A549 (cell line): ENCODE results near the gene PAXX. TPM values are rescaled to one million over a fixed set of nuclear protein-coding genes. Genes with fewer than 3 reads are reported as not detected.

Experiments
- ATAC-seq, 2 experiments: fragments of 200-7000 bp in 1 of 2; fragments of >200 bp in 1 of 2; cut with Nextera tagmentation in 1 of 2; cut with Tn5 transposase in 1 of 2; 3 replicates each; pipeline versions ENCODE4 v1.8.0 to v1.9.1; 2018 to 2020; ENCODE audit warnings: mild to moderate bottlenecking in 1 of 2, moderate library complexity in 1 of 2
- CTCF ChIA-PET: fragments of 300-600 bp; sonication (Branson Sonifier 250); formaldehyde crosslinking; extraction: SDS; loops from one replicate; lab custom pipeline; 2021; ENCODE audit warnings: antibody characterized with exemption, inconsistent platforms; lab: Yijun Ruan, JAX
- POLR2A ChIA-PET: fragments of 350-600 bp; formaldehyde crosslinking; extraction: SDS; loops from one replicate; lab custom pipeline; 2021; ENCODE audit warnings: antibody characterized with exemption, inconsistent platforms; lab: Yijun Ruan, JAX
- DNase-seq, 2 experiments: peaks; one replicate each; pipeline versions ENCODE4 v3.0.0 to v3.0.0-alpha.2; 2011 to 2016; ENCODE audit warnings: low read depth in 1 of 2, low spot score in 1 of 2
- FAIRE-seq: peaks from 2 replicates; lab custom pipeline; 2011; peaks lifted over from hg19 to GRCh38; lab: Jason Lieb, UNC
- H3K27ac ChIP-seq, 2 experiments: fragments of >200 bp; sonication (Bioruptor Twin); formaldehyde crosslinking; 3 replicates each; pipeline ENCODE4 v1.5.1; 2016 to 2017
- H3K4me1 ChIP-seq: fragments of >200 bp; sonication (Bioruptor Twin); formaldehyde crosslinking; 3 replicates; pipeline ENCODE4 v1.6.1; 2016
- H3K4me2 ChIP-seq: fragments of >200 bp; sonication (Bioruptor Twin); formaldehyde crosslinking; 3 replicates; pipeline ENCODE4 v1.6.1; 2016
- H3K4me3 ChIP-seq: fragments of >200 bp; sonication (Bioruptor Twin); formaldehyde crosslinking; 3 replicates; pipeline ENCODE4 v1.5.1; 2016
- H3K9me3 ChIP-seq: fragments of >200 bp; sonication (Bioruptor Twin); formaldehyde crosslinking; 3 replicates; pipeline ENCODE4 v1.6.1; 2016
- BHLHE40 ChIP-seq: IDR thresholded peaks from 2 replicates; pipeline ENCODE4 v1.6.1; 2012; ENCODE audit warnings: low read depth, low read length, inconsistent platforms
- ELK1 ChIP-seq: fragments of 150-350 bp; IDR thresholded peaks from 2 replicates; pipeline ENCODE4 v1.6.1; 2014; ENCODE audit warnings: low read depth, mild to moderate bottlenecking, low read length
- FOSB ChIP-seq: fragments of 250-450 bp; sonication (Bioruptor Pico); IDR thresholded peaks from 2 replicates; pipeline ENCODE4 v1.5.0; 2020; ENCODE audit warnings: mild to moderate bottlenecking, moderate library complexity
- MAZ ChIP-seq: fragments of 150-350 bp; IDR thresholded peaks from 2 replicates; pipeline ENCODE4 v1.6.1; 2014; ENCODE audit warnings: antibody characterized with exemption, low read depth, low read length, borderline replicate concordance
- RARB ChIP-seq: fragments of 250-450 bp; sonication (Bioruptor Pico); IDR thresholded peaks from 2 replicates; pipeline ENCODE4 v1.8.0; 2021; ENCODE audit warnings: mild to moderate bottlenecking, moderate library complexity
- WGBS: methylation state at CpG from one replicate; pipeline ENCODE4 v1.1.6; 2017; ENCODE audit errors: missing lambda C conversion rate; 5-methylcytosine and 5-hydroxymethylcytosine counted together
- polyA plus RNA-seq, 4 experiments: library from polyadenylated mRNA; depleted of rRNA in 3 of 4; stranded (reverse); fragments of >200 nt; fragmentation: RNase III in 1 of 4; extraction: RNeasy Plus Mini Kit Qiagen cat#74134 plus additional on column Dnase treatment in 1 of 4; gene quantifications; 2 replicates in 3 of 4; 3 replicates in 1 of 4; pipeline ENCODE4 v1.2.3, GENCODE V29; 2011 to 2017
- TF ChIP-seq, protein P1 (sequence below): fragments of 250-450 bp; sonication (Bioruptor Pico); IDR thresholded peaks from 2 replicates; pipeline ENCODE4 v1.5.0; 2021; ENCODE audit warnings: mild to moderate bottlenecking, moderate library complexity, borderline replicate concordance
- TF ChIP-seq, protein P2 (sequence below): fragments of 200-600 bp; sonication (generic); IDR thresholded peaks from 2 replicates; pipeline ENCODE4 v1.6.1; 2016; ENCODE audit warnings: antibody characterized with exemption, mild to moderate bottlenecking, moderate library complexity

PAXX gene
- polyA plus RNA-seq, 2 of the 4 experiments (the other 2 are of a cell fraction): 15.6 to 53.2 TPM

- FAIRE-seq: no peak
- H3K9me3 ChIP-seq: no peaks in the 10 kb centered on the region
- WGBS: 87% methylated on average over 23 of the region's 36 CpGs
- no peak for ATAC-seq
- POLR2A ChIA-PET: no interaction called here
- no peak for TF ChIP-seq FOSB
- TF ChIP-seq, protein P1, sequence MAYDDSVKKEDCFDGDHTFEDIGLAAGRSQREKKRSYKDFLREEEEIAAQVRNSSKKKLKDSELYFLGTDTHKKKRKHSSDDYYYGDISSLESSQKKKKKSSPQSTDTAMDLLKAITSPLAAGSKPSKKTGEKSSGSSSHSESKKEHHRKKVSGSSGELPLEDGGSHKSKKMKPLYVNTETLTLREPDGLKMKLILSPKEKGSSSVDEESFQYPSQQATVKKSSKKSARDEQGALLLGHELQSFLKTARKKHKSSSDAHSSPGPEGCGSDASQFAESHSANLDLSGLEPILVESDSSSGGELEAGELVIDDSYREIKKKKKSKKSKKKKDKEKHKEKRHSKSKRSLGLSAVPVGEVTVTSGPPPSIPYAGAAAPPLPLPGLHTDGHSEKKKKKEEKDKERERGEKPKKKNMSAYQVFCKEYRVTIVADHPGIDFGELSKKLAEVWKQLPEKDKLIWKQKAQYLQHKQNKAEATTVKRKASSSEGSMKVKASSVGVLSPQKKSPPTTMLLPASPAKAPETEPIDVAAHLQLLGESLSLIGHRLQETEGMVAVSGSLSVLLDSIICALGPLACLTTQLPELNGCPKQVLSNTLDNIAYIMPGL (CRISPR knock-in tag): no peak
- TF ChIP-seq RARB: no peak
- no peak for TF ChIP-seq ELK1
- TF ChIP-seq, protein P2, sequence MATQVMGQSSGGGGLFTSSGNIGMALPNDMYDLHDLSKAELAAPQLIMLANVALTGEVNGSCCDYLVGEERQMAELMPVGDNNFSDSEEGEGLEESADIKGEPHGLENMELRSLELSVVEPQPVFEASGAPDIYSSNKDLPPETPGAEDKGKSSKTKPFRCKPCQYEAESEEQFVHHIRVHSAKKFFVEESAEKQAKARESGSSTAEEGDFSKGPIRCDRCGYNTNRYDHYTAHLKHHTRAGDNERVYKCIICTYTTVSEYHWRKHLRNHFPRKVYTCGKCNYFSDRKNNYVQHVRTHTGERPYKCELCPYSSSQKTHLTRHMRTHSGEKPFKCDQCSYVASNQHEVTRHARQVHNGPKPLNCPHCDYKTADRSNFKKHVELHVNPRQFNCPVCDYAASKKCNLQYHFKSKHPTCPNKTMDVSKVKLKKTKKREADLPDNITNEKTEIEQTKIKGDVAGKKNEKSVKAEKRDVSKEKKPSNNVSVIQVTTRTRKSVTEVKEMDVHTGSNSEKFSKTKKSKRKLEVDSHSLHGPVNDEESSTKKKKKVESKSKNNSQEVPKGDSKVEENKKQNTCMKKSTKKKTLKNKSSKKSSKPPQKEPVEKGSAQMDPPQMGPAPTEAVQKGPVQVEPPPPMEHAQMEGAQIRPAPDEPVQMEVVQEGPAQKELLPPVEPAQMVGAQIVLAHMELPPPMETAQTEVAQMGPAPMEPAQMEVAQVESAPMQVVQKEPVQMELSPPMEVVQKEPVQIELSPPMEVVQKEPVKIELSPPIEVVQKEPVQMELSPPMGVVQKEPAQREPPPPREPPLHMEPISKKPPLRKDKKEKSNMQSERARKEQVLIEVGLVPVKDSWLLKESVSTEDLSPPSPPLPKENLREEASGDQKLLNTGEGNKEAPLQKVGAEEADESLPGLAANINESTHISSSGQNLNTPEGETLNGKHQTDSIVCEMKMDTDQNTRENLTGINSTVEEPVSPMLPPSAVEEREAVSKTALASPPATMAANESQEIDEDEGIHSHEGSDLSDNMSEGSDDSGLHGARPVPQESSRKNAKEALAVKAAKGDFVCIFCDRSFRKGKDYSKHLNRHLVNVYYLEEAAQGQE: no peak
- TF ChIP-seq BHLHE40: no peak
- no peak for TF ChIP-seq MAZ
- TF ChIP-seq, all 56 proteins: peak for 0
- DNase-seq: no peak
- Histone ChIP-seq H3K4me3 (no peak overlapping the region), H3K27ac (no peak overlapping the region), H3K4me2 (no peak overlapping the region), H3K4me1 (peaks cover 15% of the 10 kb centered on the region)
- CTCF ChIA-PET: interaction anchor here (0.6 to 12.7 kb wide), 5 partner anchors 8 to 38 kb away, joined by 3 to 207 read pairs (median 28); partner anchors contain the start of genes ABCA2, FUT7 and SAPCD2
These were observed 50.8 kb downstream of the PAXX start for GRCh38 chr9:137042751-137043727.

Other genes starting within 250 kb of the PAXX start
Only the 30 nearest of the 39 such genes appear.
- gene TMEM141, start 201.1 kb upstream of the PAXX start, polyA plus RNA-seq (2011; rRNA removed): 64.5 and 78.0 TPM in 2 replicates
- gene TMEM141, start 201.1 kb upstream of the PAXX start, polyA plus RNA-seq (2017; fragmentation: RNase III; extraction: RNeasy Plus Mini Kit Qiagen cat#74134 plus additional on column Dnase treatment): 69.9 to 71.0 TPM (median 70.7 TPM) in 3 replicates
- gene CCDC183, start 196.1 kb upstream of the PAXX start, polyA plus RNA-seq (2011; rRNA removed): 1.4 and 1.6 TPM in 2 replicates
- 0.58 to 1.1 TPM (median 0.90 TPM) in 3 replicates for gene CCDC183, start 196.1 kb upstream of the PAXX start, polyA plus RNA-seq (2017; fragmentation: RNase III; extraction: RNeasy Plus Mini Kit Qiagen cat#74134 plus additional on column Dnase treatment)
- gene RABL6, start 184.5 kb upstream of the PAXX start, polyA plus RNA-seq (2011; rRNA removed): 46.8 and 53.5 TPM in 2 replicates
- 70.3 to 72.2 TPM (median 71.4 TPM) in 3 replicates for gene RABL6, start 184.5 kb upstream of the PAXX start, polyA plus RNA-seq (2017; fragmentation: RNase III; extraction: RNeasy Plus Mini Kit Qiagen cat#74134 plus additional on column Dnase treatment)
- gene AJM1, start 149.9 kb upstream of the PAXX start, polyA plus RNA-seq (2011; rRNA removed): 0.75 and 0.76 TPM in 2 replicates
- gene AJM1, start 149.9 kb upstream of the PAXX start, polyA plus RNA-seq (2017; fragmentation: RNase III; extraction: RNeasy Plus Mini Kit Qiagen cat#74134 plus additional on column Dnase treatment): 3.0 to 3.6 TPM (median 3.2 TPM) in 3 replicates
- gene PHPT1, start 143.0 kb upstream of the PAXX start, polyA plus RNA-seq (2011; rRNA removed): 104 and 123 TPM in 2 replicates
- gene PHPT1, start 143.0 kb upstream of the PAXX start, polyA plus RNA-seq (2017; fragmentation: RNase III; extraction: RNeasy Plus Mini Kit Qiagen cat#74134 plus additional on column Dnase treatment): 234 to 261 TPM (median 239 TPM) in 3 replicates
- 1.3 and 1.5 TPM in 2 replicates for gene MAMDC4, start 140.1 kb upstream of the PAXX start, polyA plus RNA-seq (2011; rRNA removed)
- 7.3 to 9.1 TPM (median 7.6 TPM) in 3 replicates for gene MAMDC4, start 140.1 kb upstream of the PAXX start, polyA plus RNA-seq (2017; fragmentation: RNase III; extraction: RNeasy Plus Mini Kit Qiagen cat#74134 plus additional on column Dnase treatment)
- 284 and 464 TPM in 2 replicates for gene EDF1, start 126.1 kb upstream of the PAXX start, polyA plus RNA-seq (2011; rRNA removed)
- 472 to 560 TPM (median 477 TPM) in 3 replicates for gene EDF1, start 126.1 kb upstream of the PAXX start, polyA plus RNA-seq (2017; fragmentation: RNase III; extraction: RNeasy Plus Mini Kit Qiagen cat#74134 plus additional on column Dnase treatment)
- 23.8 and 24.5 TPM in 2 replicates for gene TRAF2, start 105.9 kb upstream of the PAXX start, polyA plus RNA-seq (2011; rRNA removed)
- gene TRAF2, start 105.9 kb upstream of the PAXX start, polyA plus RNA-seq (2017; fragmentation: RNase III; extraction: RNeasy Plus Mini Kit Qiagen cat#74134 plus additional on column Dnase treatment): 36.4 to 49.4 TPM (median 39.5 TPM) in 3 replicates
- 37.3 and 37.5 TPM in 2 replicates for gene FBXW5, start 47.7 kb upstream of the PAXX start, polyA plus RNA-seq (2011; rRNA removed)
- gene FBXW5, start 47.7 kb upstream of the PAXX start, polyA plus RNA-seq (2017; fragmentation: RNase III; extraction: RNeasy Plus Mini Kit Qiagen cat#74134 plus additional on column Dnase treatment): 59.3 to 61.4 TPM (median 59.5 TPM) in 3 replicates
- gene C8G, start 47.2 kb upstream of the PAXX start, polyA plus RNA-seq (2011; rRNA removed): 0.41 and 0.45 TPM in 2 replicates
- gene C8G, start 47.2 kb upstream of the PAXX start, polyA plus RNA-seq (2017; fragmentation: RNase III; extraction: RNeasy Plus Mini Kit Qiagen cat#74134 plus additional on column Dnase treatment): 1.1 to 1.3 TPM (median 1.1 TPM) in 3 replicates
- 0.74 and 1.8 TPM in 2 replicates for gene LCN12, start 40.1 kb upstream of the PAXX start, polyA plus RNA-seq (2011; rRNA removed)
- gene LCN12, start 40.1 kb upstream of the PAXX start, polyA plus RNA-seq (2017; fragmentation: RNase III; extraction: RNeasy Plus Mini Kit Qiagen cat#74134 plus additional on column Dnase treatment): 2.8 to 3.6 TPM (median 3.0 TPM) in 3 replicates
- gene PTGDS, start 14.9 kb upstream of the PAXX start, polyA plus RNA-seq (2011; rRNA removed): 0.31 and 0.33 TPM in 2 replicates
- 0.18 to 0.34 TPM (median 0.26 TPM) in 3 replicates for gene PTGDS, start 14.9 kb upstream of the PAXX start, polyA plus RNA-seq (2017; fragmentation: RNase III; extraction: RNeasy Plus Mini Kit Qiagen cat#74134 plus additional on column Dnase treatment)
- gene LCNL1, start 9.4 kb upstream of the PAXX start, polyA plus RNA-seq (2011; rRNA removed): 0.04 and 0.19 TPM in 2 replicates
- 0.05 to 0.08 TPM (median 0.08 TPM) in 3 replicates for gene LCNL1, start 9.4 kb upstream of the PAXX start, polyA plus RNA-seq (2017; fragmentation: RNase III; extraction: RNeasy Plus Mini Kit Qiagen cat#74134 plus additional on column Dnase treatment)
- 0.33 and 0.61 TPM in 2 replicates for gene CLIC3, start 4.1 kb downstream of the PAXX start, polyA plus RNA-seq (2011; rRNA removed)
- gene CLIC3, start 4.1 kb downstream of the PAXX start, polyA plus RNA-seq (2017; fragmentation: RNase III; extraction: RNeasy Plus Mini Kit Qiagen cat#74134 plus additional on column Dnase treatment): 5.1 to 6.6 TPM (median 6.4 TPM) in 3 replicates
- gene ABCA2, start 35.8 kb downstream of the PAXX start, polyA plus RNA-seq (2011; rRNA removed): 8.3 and 10.1 TPM in 2 replicates
- 23.0 to 25.6 TPM (median 24.7 TPM) in 3 replicates for gene ABCA2, start 35.8 kb downstream of the PAXX start, polyA plus RNA-seq (2017; fragmentation: RNase III; extraction: RNeasy Plus Mini Kit Qiagen cat#74134 plus additional on column Dnase treatment)
- not detected in 2 replicates for gene FUT7, start 39.7 kb downstream of the PAXX start, polyA plus RNA-seq (2011; rRNA removed)
- 0.07 TPM in 1 of 3 replicates, not detected in the others for gene FUT7, start 39.7 kb downstream of the PAXX start, polyA plus RNA-seq (2017; fragmentation: RNase III; extraction: RNeasy Plus Mini Kit Qiagen cat#74134 plus additional on column Dnase treatment)
- gene NPDC1, start 53.8 kb downstream of the PAXX start, polyA plus RNA-seq (2011; rRNA removed): 12.7 and 13.0 TPM in 2 replicates
- 33.2 to 40.6 TPM (median 40.2 TPM) in 3 replicates for gene NPDC1, start 53.8 kb downstream of the PAXX start, polyA plus RNA-seq (2017; fragmentation: RNase III; extraction: RNeasy Plus Mini Kit Qiagen cat#74134 plus additional on column Dnase treatment)
- 0.75 and 2.3 TPM in 2 replicates for gene ENTPD2, start 61.6 kb downstream of the PAXX start, polyA plus RNA-seq (2011; rRNA removed)
- gene ENTPD2, start 61.6 kb downstream of the PAXX start, polyA plus RNA-seq (2017; fragmentation: RNase III; extraction: RNeasy Plus Mini Kit Qiagen cat#74134 plus additional on column Dnase treatment): 0.71 to 1.2 TPM (median 1.1 TPM) in 3 replicates
- 6.5 and 6.9 TPM in 2 replicates for gene SAPCD2, start 78.1 kb downstream of the PAXX start, polyA plus RNA-seq (2011; rRNA removed)
- gene SAPCD2, start 78.1 kb downstream of the PAXX start, polyA plus RNA-seq (2017; fragmentation: RNase III; extraction: RNeasy Plus Mini Kit Qiagen cat#74134 plus additional on column Dnase treatment): 13.1 to 16.4 TPM (median 14.6 TPM) in 3 replicates
- gene UAP1L1, start 85.1 kb downstream of the PAXX start, polyA plus RNA-seq (2011; rRNA removed): 1.2 and 1.9 TPM in 2 replicates
- gene UAP1L1, start 85.1 kb downstream of the PAXX start, polyA plus RNA-seq (2017; fragmentation: RNase III; extraction: RNeasy Plus Mini Kit Qiagen cat#74134 plus additional on column Dnase treatment): 4.8 to 7.8 TPM (median 6.0 TPM) in 3 replicates
- gene MAN1B1, start 94.6 kb downstream of the PAXX start, polyA plus RNA-seq (2011; rRNA removed): 31.7 and 47.8 TPM in 2 replicates
- gene MAN1B1, start 94.6 kb downstream of the PAXX start, polyA plus RNA-seq (2017; fragmentation: RNase III; extraction: RNeasy Plus Mini Kit Qiagen cat#74134 plus additional on column Dnase treatment): 45.1 to 48.6 TPM (median 47.0 TPM) in 3 replicates
- gene DPP7, start 122.3 kb downstream of the PAXX start, polyA plus RNA-seq (2011; rRNA removed): 27.6 and 36.0 TPM in 2 replicates
- 61.3 to 71.8 TPM (median 68.5 TPM) in 3 replicates for gene DPP7, start 122.3 kb downstream of the PAXX start, polyA plus RNA-seq (2017; fragmentation: RNase III; extraction: RNeasy Plus Mini Kit Qiagen cat#74134 plus additional on column Dnase treatment)
- gene GRIN1, start 146.7 kb downstream of the PAXX start, polyA plus RNA-seq (2011; rRNA removed): 0.11 and 0.13 TPM in 2 replicates
- 0.30 to 0.51 TPM (median 0.45 TPM) in 3 replicates for gene GRIN1, start 146.7 kb downstream of the PAXX start, polyA plus RNA-seq (2017; fragmentation: RNase III; extraction: RNeasy Plus Mini Kit Qiagen cat#74134 plus additional on column Dnase treatment)
- 0.08 and 0.09 TPM in 2 replicates for gene LRRC26, start 177.6 kb downstream of the PAXX start, polyA plus RNA-seq (2011; rRNA removed)
- 0.80 to 1.2 TPM (median 1.0 TPM) in 3 replicates for gene LRRC26, start 177.6 kb downstream of the PAXX start, polyA plus RNA-seq (2017; fragmentation: RNase III; extraction: RNeasy Plus Mini Kit Qiagen cat#74134 plus additional on column Dnase treatment)
- not detected in 2 replicates for gene TMEM210, start 179.6 kb downstream of the PAXX start, polyA plus RNA-seq (2011; rRNA removed)
- not detected in 3 replicates for gene TMEM210, start 179.6 kb downstream of the PAXX start, polyA plus RNA-seq (2017; fragmentation: RNase III; extraction: RNeasy Plus Mini Kit Qiagen cat#74134 plus additional on column Dnase treatment)
- gene ANAPC2, start 196.1 kb downstream of the PAXX start, polyA plus RNA-seq (2011; rRNA removed): 17.5 and 22.3 TPM in 2 replicates
- 35.4 to 40.7 TPM (median 39.9 TPM) in 3 replicates for gene ANAPC2, start 196.1 kb downstream of the PAXX start, polyA plus RNA-seq (2017; fragmentation: RNase III; extraction: RNeasy Plus Mini Kit Qiagen cat#74134 plus additional on column Dnase treatment)
- gene SSNA1, start 196.3 kb downstream of the PAXX start, polyA plus RNA-seq (2011; rRNA removed): 52.6 and 54.1 TPM in 2 replicates
- 89.2 to 102 TPM (median 102 TPM) in 3 replicates for gene SSNA1, start 196.3 kb downstream of the PAXX start, polyA plus RNA-seq (2017; fragmentation: RNase III; extraction: RNeasy Plus Mini Kit Qiagen cat#74134 plus additional on column Dnase treatment)
- gene TPRN, start 208.3 kb downstream of the PAXX start, polyA plus RNA-seq (2011; rRNA removed): 2.1 and 2.4 TPM in 2 replicates
- gene TPRN, start 208.3 kb downstream of the PAXX start, polyA plus RNA-seq (2017; fragmentation: RNase III; extraction: RNeasy Plus Mini Kit Qiagen cat#74134 plus additional on column Dnase treatment): 5.3 to 6.5 TPM (median 6.3 TPM) in 3 replicates
- gene TMEM203, start 213.2 kb downstream of the PAXX start, polyA plus RNA-seq (2011; rRNA removed): 47.3 and 51.8 TPM in 2 replicates
- 29.2 to 31.0 TPM (median 31.0 TPM) in 3 replicates for gene TMEM203, start 213.2 kb downstream of the PAXX start, polyA plus RNA-seq (2017; fragmentation: RNase III; extraction: RNeasy Plus Mini Kit Qiagen cat#74134 plus additional on column Dnase treatment)
- gene NDOR1, start 213.3 kb downstream of the PAXX start, polyA plus RNA-seq (2011; rRNA removed): 5.6 and 6.4 TPM in 2 replicates
- 17.9 to 19.5 TPM (median 17.9 TPM) in 3 replicates for gene NDOR1, start 213.3 kb downstream of the PAXX start, polyA plus RNA-seq (2017; fragmentation: RNase III; extraction: RNeasy Plus Mini Kit Qiagen cat#74134 plus additional on column Dnase treatment)